H1 (cell line): ENCODE measurements around the gene BRMS1L. TPM values are rescaled to one million over a fixed set of nuclear protein-coding genes. Genes with fewer than 3 reads are reported as not detected.

ENCODE experiments used
- CTCF ChIA-PET: fragments of 300-600 bp; sonication (Branson Sonifier 250); formaldehyde crosslinking; loops from one replicate; lab custom pipeline; 2021; ENCODE audit not compliant: partially characterized antibody; lab: Charles Lee
- POLR2A ChIA-PET: fragments of 300-600 bp; sonication (Branson Sonifier 250); formaldehyde crosslinking; loops from one replicate; lab custom pipeline; 2021; ENCODE audit warnings: inconsistent platforms; ENCODE audit not compliant: partially characterized antibody; lab: Charles Lee
- DNase-seq, 2 experiments: peaks; one replicate each; pipeline versions ENCODE4 v3.0.0 to v3.0.0-alpha.2; 2010 to 2022; ENCODE audit warnings: low spot score in 2 of 2, low read depth in 1 of 2, mixed read lengths in 1 of 2
- FAIRE-seq: peaks from 2 replicates; lab custom pipeline; 2011; peaks lifted over from hg19 to GRCh38; lab: Jason Lieb, UNC
- H2AFZ ChIP-seq: 2 replicates; pipeline ENCODE4 v1.8.1; 2012; ENCODE audit warnings: low read length, inconsistent platforms
- H2AK5ac ChIP-seq: 2 replicates; pipeline ENCODE4 v1.6.1; 2013; ENCODE audit warnings: low read depth, low read length
- H2BK120ac ChIP-seq: replicated peaks from 2 replicates; pipeline ENCODE3; 2013; ENCODE audit warnings: low read depth, low read length, inconsistent platforms
- H2BK12ac ChIP-seq: 2 replicates; pipeline ENCODE4 v1.6.1; 2013; ENCODE audit warnings: low read depth, low read length
- H2BK15ac ChIP-seq: 2 replicates; pipeline ENCODE4 v1.6.1; 2013; ENCODE audit warnings: low read length
- H2BK20ac ChIP-seq: 2 replicates; pipeline ENCODE4 v1.6.1; 2013; ENCODE audit warnings: low read length
- H2BK5ac ChIP-seq: 2 replicates; pipeline ENCODE4 v1.6.1; 2013; ENCODE audit warnings: low read depth, low read length
- H3K14ac ChIP-seq: 2 replicates; pipeline ENCODE4 v1.6.1; 2013; ENCODE audit warnings: inconsistent platforms; ENCODE audit not compliant: insufficient read length
- H3K18ac ChIP-seq: 2 replicates; pipeline ENCODE4 v1.6.1; 2013; ENCODE audit warnings: low read length; ENCODE audit errors: extremely low read depth
- H3K23ac ChIP-seq: 2 replicates; pipeline ENCODE4 v1.6.1; 2013; ENCODE audit warnings: inconsistent platforms; ENCODE audit not compliant: insufficient read length
- H3K23me2 ChIP-seq: 2 replicates; pipeline ENCODE4 v1.6.1; 2013; ENCODE audit warnings: low read depth, low read length
- H3K27ac ChIP-seq: 2 replicates; pipeline ENCODE4 v1.6.1; 2011; ENCODE audit warnings: low read depth, low read length, inconsistent platforms
- H3K27me3 ChIP-seq, 4 experiments: replicated peaks in 1 of 4; 1 replicate in 1 of 4; 2 replicates in 3 of 4; pipeline versions ENCODE4 v1.6.1 to v1.8.1; 2011 to 2013; ENCODE audit warnings: low read length in 3 of 4, mild to moderate bottlenecking in 3 of 4, inconsistent platforms in 2 of 4, mixed read lengths in 2 of 4, moderate library complexity in 1 of 4; ENCODE audit not compliant: control insufficient read depth in 3 of 4, insufficient read depth in 3 of 4; ENCODE audit errors: extremely low read depth in 1 of 4
- H3K36me3 ChIP-seq, 4 experiments: 2 replicates each; pipeline versions ENCODE4 v1.6.1 to v1.8.1; 2011 to 2013; ENCODE audit warnings: mild to moderate bottlenecking in 4 of 4, low read length in 3 of 4, moderate library complexity in 2 of 4, control low read depth in 1 of 4, inconsistent platforms in 1 of 4; ENCODE audit not compliant: insufficient read depth in 4 of 4, control insufficient read depth in 2 of 4
- H3K4ac ChIP-seq: replicated peaks from 2 replicates; pipeline ENCODE3; 2013; ENCODE audit warnings: low read length, low read depth, mixed read lengths, inconsistent platforms; ENCODE audit not compliant: insufficient read length
- H3K4me1 ChIP-seq, 4 experiments: replicated peaks in 1 of 4; 1 replicate in 1 of 4; 2 replicates in 3 of 4; pipeline versions ENCODE4 v1.6.1 to v1.8.1; 2011 to 2013; ENCODE audit warnings: low read length in 3 of 4, inconsistent platforms in 2 of 4, mixed read lengths in 1 of 4; ENCODE audit not compliant: insufficient read depth in 4 of 4, control insufficient read depth in 3 of 4
- H3K4me2 ChIP-seq, 2 experiments: 2 replicates each; pipeline versions ENCODE4 v1.6.1 to v1.8.1; 2011 to 2013; ENCODE audit warnings: low read depth in 2 of 2, low read length in 2 of 2, control low read depth in 1 of 2, inconsistent platforms in 1 of 2, mild to moderate bottlenecking in 1 of 2; ENCODE audit not compliant: insufficient read depth in 1 of 2
- H3K4me3 ChIP-seq, 4 experiments: fragments of 200-600, 300-600 bp in 1 of 4; sonication (generic), shearing (Covaris generic), sonication (Bioruptor Twin) in 1 of 4; 2 replicates each; pipeline versions ENCODE4 v1.5.1 to v1.8.1; 2011 to 2016; ENCODE audit warnings: low read length in 4 of 4, low read depth in 3 of 4, control low read depth in 2 of 4, inconsistent platforms in 2 of 4, mild to moderate bottlenecking in 2 of 4, mixed read lengths in 1 of 4, moderate library complexity in 1 of 4; ENCODE audit not compliant: insufficient read depth in 2 of 4; ENCODE audit errors: extremely low read depth in 1 of 4
- H3K56ac ChIP-seq: replicated peaks from 2 replicates; pipeline ENCODE3; 2013; ENCODE audit warnings: low read depth, mild to moderate bottlenecking, mixed read lengths, low read length, inconsistent platforms; ENCODE audit not compliant: insufficient read length
- H3K79me1 ChIP-seq: 2 replicates; pipeline ENCODE4 v1.6.1; 2013; ENCODE audit warnings: low read depth, low read length, control low read depth
- H3K79me2 ChIP-seq, 2 experiments: 2 replicates each; pipeline versions ENCODE4 v1.6.1 to v1.8.1; 2012 to 2013; ENCODE audit warnings: low read length in 2 of 2, mild to moderate bottlenecking in 2 of 2, inconsistent platforms in 1 of 2; ENCODE audit not compliant: insufficient read depth in 2 of 2, control insufficient read depth in 1 of 2
- H3K9ac ChIP-seq, 4 experiments: replicated peaks in 1 of 4; 1 replicate in 1 of 4; 2 replicates in 3 of 4; pipeline versions ENCODE4 v1.6.1 to v1.8.1; 2011 to 2013; ENCODE audit warnings: low read depth in 3 of 4, low read length in 3 of 4, control low read depth in 2 of 4, mild to moderate bottlenecking in 2 of 4, moderate library complexity in 2 of 4, inconsistent platforms in 1 of 4; ENCODE audit errors: extremely low read depth in 1 of 4
- H3K9me3 ChIP-seq, 2 experiments: 2 replicates each; pipeline versions ENCODE4 v1.6.1 to v1.8.1; 2012 to 2013; ENCODE audit warnings: mild to moderate bottlenecking in 2 of 2, moderate library complexity in 2 of 2, control low read depth in 1 of 2, inconsistent platforms in 1 of 2, low read depth in 1 of 2, low read length in 1 of 2, mixed read lengths in 1 of 2; ENCODE audit not compliant: insufficient read depth in 2 of 2
- H4K20me1 ChIP-seq, 2 experiments: replicated peaks in 1 of 2; 2 replicates each; pipeline versions ENCODE3 to v1.8.1; 2011 to 2013; ENCODE audit warnings: inconsistent platforms in 2 of 2, low read length in 2 of 2, mild to moderate bottlenecking in 1 of 2; ENCODE audit not compliant: insufficient read depth in 2 of 2, control insufficient read depth in 1 of 2
- H4K5ac ChIP-seq: 2 replicates; pipeline ENCODE4 v1.6.1; 2013; ENCODE audit warnings: low read length, low read depth, mixed read lengths, inconsistent platforms; ENCODE audit not compliant: insufficient read length
- H4K8ac ChIP-seq: 2 replicates; pipeline ENCODE4 v1.8.0; 2013; ENCODE audit warnings: mild to moderate bottlenecking, moderate library complexity, low read length, inconsistent platforms; ENCODE audit not compliant: insufficient read depth; ENCODE audit errors: extremely low read depth
- H4K91ac ChIP-seq: replicated peaks from 2 replicates; pipeline ENCODE3; 2013; ENCODE audit warnings: low read length, mixed read lengths, inconsistent platforms; ENCODE audit not compliant: insufficient read length
- KDM1A ChIP-seq: fragments of 200-600, 300-600 bp; sonication (generic); IDR thresholded peaks from 2 replicates; pipeline ENCODE4 v1.7.1; 2016; ENCODE audit warnings: mild to moderate bottlenecking, low read length, borderline replicate concordance
- KDM5A ChIP-seq: fragments of 200-600 bp; IDR thresholded peaks from 2 replicates; pipeline ENCODE4 v1.7.1; 2012; ENCODE audit warnings: mild to moderate bottlenecking, low read length, inconsistent platforms, mixed read lengths
- WGBS, 2 experiments: shearing (Covaris generic) in 1 of 2; methylation state at CpG; one replicate each; pipeline versions ENCODE4 v1.1.6 to v1.1.7; 2013 to 2015; ENCODE audit warnings: low lambda C conversion rate in 2 of 2, mixed read lengths in 2 of 2, inconsistent platforms in 1 of 2, low coverage in 1 of 2, missing lambda C conversion rate in 1 of 2; ENCODE audit not compliant: insufficient replicate concordance in 2 of 2, insufficient coverage in 1 of 2, insufficient read length in 1 of 2; ENCODE audit errors: extremely low coverage in 1 of 2, missing lambda C conversion rate in 1 of 2; 5-methylcytosine and 5-hydroxymethylcytosine counted together
- polyA plus RNA-seq, 7 experiments: library from polyadenylated mRNA; depleted of rRNA in 3 of 7; stranded (reverse) in 5 of 7; unstranded in 2 of 7; fragments of >200 nt in 5 of 7; fragments of 200-250 nt in 2 of 7; gene quantifications; 1 replicate in 5 of 7; 2 replicates in 1 of 7; 4 replicates in 1 of 7; pipeline versions ENCODE4 v1.2.1 to v1.2.3, GENCODE V29; 2011 to 2013; ENCODE audit warnings: missing spikeins in 2 of 7, mixed read lengths in 2 of 7
- total RNA-seq: library from RNA; stranded (reverse); fragmentation: NEBNext Ultra II Directional; extraction: Animal tissue kit (Norgen Biotek cat#: 25700); gene quantifications from 2 replicates; pipeline ENCODE4 v1.2.1, GENCODE V29; 2021

The BRMS1L gene
- total and polyA plus RNA-seq, 2 of the 8 experiments (the other 6 are each of a cell fraction or from before 2014, with no cell fraction given): 4.4 to 10.9 TPM

GRCh38 chr14:35849122-35849521 is 23.0 kb downstream of the BRMS1L start:
- H2AFZ ChIP-seq: no peak overlapping the region
- CTCF ChIA-PET: no interaction called here

More at GRCh38 chr14:35849122-35849521, 23.0 kb downstream of the BRMS1L start:
- H4K91ac ChIP-seq: no peak overlapping the region
- H4K20me1 ChIP-seq: no peaks in the 10 kb centered on the region
- peaks cover 3% of the 10 kb centered on the region; the same call in 1 of the 2 replicates for H3K79me1 ChIP-seq
- no peak overlapping the region for H3K4me3 ChIP-seq
- no peaks in the 10 kb centered on the region for H3K9me3 ChIP-seq
- no peaks in the 10 kb centered on the region for H3K79me2 ChIP-seq
- no peak overlapping the region for H3K4ac ChIP-seq
- H3K27me3 ChIP-seq: no peaks in the 10 kb centered on the region
- H3K23me2 ChIP-seq: no peaks in the 10 kb centered on the region
- no peak overlapping the region for H3K23ac ChIP-seq
- H2BK15ac ChIP-seq: no peak overlapping the region
- H4K5ac ChIP-seq: no peak overlapping the region
- H3K14ac ChIP-seq: no peak overlapping the region
- no peak for DNase-seq
- H3K4me1 ChIP-seq: no peaks in the 10 kb centered on the region
- TF ChIP-seq KDM5A: no peak
- TF ChIP-seq KDM1A: no peak
- H3K27ac ChIP-seq: no peak overlapping the region
- no peak overlapping the region for H3K18ac ChIP-seq
- POLR2A ChIA-PET: no interaction called here
- no peak overlapping the region for H3K9ac ChIP-seq
- no peak overlapping the region for H2BK5ac ChIP-seq
- H2BK120ac ChIP-seq: no peak overlapping the region
- H2BK20ac ChIP-seq: no peak overlapping the region
- H3K56ac ChIP-seq: no peak overlapping the region
- no peak overlapping the region for H3K4me2 ChIP-seq
- no peak overlapping the region for H2BK12ac ChIP-seq
- no peak for FAIRE-seq
- no peak overlapping the region for H2AK5ac ChIP-seq
- 100% methylated on average over 1 of the region's 1 CpG; no CpG with 5 or more reads in 1 of the 2 experiments for WGBS, 2 experiments
- peaks cover 0 to 4% (median 3%) of the 10 kb centered on the region in 4 experiments; a peak in 4 of 8 replicates for H3K36me3 ChIP-seq
- H4K8ac ChIP-seq: no peak overlapping the region
